Amygdala (tissue), 56 donors: ENCODE measurements around the gene ARL15.
"Not testable (repeated sequence)": the region's sequence is repeated elsewhere in the genome, so short reads cannot be mapped to it uniquely, and the experiment has no call there.

Experiments
- DNase-seq, 56 donors: peaks; one replicate each; lab custom pipeline; 2025; lab: John Stamatoyannopoulos, UW

ARL15 gene

DNA sequence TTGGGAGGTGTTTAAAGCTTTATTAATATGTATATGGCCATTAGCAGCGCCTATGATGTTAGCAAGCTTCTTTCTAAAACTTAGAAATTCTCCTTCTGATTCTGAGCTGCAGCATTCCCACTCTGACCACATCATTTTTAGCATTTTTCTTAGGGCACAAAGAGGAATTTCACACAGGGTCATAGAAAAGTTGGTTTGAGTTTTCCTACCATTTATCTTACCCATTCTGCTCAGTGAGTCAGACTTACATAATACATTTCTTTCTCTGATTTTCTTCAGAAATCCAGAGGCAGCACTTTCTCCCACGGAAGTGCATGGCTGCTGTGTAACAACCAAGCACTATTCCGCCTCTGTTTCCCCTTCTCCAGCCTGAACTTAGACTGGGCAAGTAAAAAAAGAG lies 246.6 kb downstream of the ARL15 start:
- no peak for DNase-seq

DNA sequence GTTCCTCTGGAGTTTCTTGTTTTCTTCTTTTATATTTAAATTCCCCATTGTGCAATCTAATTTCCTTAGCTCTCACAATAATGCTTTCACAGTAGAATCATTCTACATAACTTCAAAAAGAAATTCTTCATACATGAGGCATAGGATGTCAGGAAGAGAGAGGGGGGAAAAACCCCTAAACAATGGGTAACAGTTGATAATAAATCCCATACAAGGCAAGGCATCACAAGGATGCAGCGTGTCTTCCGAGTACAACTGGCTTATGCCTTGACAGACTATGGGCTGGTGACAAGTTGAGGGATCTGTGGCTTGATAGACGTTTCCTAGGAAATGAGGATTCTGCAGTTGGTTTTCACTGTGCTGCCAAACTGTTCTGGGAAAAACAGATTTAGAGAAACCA lies 247.4 kb downstream of the ARL15 start:
- DNase-seq: no peak

DNA sequence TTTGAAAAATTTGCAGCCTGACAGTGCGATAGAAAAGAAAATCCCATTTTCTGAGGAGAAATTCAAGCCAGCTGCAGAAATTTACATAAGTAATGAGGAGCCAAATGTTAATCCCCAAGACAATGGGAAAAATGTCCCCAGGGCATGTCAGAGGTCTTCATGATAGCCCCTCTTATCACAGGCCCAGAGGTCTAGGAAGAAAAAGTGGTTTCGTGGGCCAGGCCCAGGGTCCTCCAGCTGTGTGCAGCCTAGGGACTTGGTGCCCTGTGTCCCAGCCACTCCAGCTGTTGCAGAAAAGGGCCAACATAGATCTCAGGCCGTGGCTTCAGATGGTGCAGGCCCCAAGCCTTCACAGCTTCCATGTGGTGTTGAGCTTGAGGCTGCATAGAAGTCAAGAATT lies 249.5 kb downstream of the ARL15 start:
- DNase-seq: not testable (repeated sequence)

DNA sequence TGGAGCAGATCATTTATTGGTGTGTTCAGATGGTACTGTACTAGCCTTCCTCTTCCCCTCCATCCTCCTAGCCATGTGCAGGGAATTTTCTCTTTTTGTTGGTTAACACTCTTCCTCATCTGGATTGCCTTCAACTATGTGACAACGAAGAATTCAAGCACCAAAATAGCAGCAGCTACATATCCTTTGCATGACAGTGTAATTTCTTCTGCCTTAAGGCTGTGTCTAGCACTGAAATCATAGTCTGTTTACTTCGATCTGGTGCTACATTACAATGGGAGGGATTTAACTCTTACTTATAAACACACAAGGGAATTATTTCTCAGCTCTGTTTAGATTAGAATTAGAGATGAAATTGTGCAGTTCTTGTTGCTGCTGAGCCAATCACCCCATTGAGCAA lies 260.4 kb downstream of the ARL15 start:
- DNase-seq: no peak

DNA sequence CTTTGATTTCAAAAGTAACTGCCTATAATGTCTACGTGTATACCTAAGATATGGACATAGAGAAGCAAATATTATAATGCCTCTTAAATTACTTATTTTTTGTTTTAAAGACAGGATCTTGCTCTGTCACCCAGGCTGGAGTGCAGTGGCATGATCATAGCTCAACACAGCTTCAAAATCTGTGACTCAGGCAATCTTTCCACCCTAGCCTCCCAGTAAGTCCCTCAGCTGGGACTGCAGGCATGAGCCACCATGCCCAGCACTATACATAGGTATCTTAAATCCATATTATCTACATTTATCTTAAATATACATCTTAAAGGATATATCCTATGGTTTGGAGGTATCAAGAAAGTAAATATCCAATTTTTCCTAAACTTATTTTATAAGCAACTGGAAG lies 261.2 kb downstream of the ARL15 start:
- DNase-seq: no peak

DNA sequence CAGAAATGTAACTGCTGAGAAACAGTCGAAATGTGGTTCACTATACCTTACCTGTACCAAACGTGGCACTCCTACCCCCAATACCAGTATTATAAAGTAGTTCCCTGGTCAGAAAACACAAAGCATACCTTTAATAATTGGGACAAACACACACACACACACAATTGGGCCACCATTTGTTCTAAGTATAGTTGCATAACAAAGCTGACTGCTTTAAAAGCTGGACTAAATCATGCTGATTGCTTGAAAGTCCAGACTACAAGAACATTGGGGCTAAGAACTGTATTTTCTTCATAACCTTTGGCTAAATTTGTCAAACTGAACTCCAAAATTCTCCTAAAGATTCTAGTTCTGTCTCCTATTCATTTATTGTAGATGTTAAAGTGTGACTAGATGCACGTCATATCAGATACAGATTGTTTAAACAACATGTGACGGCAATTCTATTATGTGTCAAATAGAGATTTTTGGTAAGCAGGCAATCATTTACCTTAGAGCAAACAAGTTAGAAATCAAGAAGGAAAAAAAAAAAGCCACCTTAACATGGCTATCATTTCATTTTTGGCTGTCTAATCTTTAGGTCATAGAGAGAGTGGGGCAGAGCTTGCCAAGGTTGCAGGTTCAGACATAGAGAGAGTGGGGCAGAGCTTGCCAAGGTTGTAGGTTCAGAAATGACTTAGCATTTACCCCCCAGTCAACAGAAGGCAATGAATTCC lies 265.1 kb downstream of the ARL15 start:
- no peak for DNase-seq

DNA sequence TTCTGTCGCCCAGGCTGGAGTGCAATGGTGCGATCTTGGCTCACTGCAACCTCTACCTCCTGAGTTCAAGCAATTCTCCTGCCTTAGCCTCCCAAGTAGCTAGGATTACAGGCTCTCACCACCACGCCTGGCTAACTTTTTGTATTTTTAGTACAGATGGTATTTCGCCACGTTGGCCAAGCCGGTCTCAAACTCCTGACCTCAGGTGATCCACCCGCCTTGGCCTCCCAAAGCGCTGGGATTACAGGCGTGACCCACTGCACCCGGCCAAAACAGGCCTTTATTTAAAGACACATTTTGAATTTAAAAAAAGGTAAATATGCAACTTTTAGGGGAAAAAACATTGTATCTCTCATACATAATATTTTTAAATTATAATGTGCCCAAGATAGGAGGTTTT lies 266.1 kb downstream of the ARL15 start:
- not testable (repeated sequence) for DNase-seq

DNA sequence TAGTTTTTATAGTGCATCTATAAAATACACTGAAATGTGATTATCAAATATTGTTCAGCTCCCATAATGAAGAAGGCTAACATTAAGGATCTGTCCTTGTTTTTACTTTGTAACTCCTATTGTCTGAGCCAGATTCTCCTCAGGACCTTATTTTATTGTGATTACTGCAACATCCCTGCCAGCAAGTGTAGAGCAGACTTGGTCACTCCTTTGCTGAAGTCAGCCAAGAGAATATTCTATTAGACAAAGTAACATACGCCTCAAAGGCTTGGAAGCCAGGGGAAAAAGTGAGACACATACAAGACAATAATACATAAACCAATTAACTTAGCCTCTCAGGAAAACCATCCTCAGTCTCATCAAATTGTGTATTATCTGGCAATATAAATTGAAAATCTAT lies 269.6 kb downstream of the ARL15 start:
- no peak for DNase-seq

DNA sequence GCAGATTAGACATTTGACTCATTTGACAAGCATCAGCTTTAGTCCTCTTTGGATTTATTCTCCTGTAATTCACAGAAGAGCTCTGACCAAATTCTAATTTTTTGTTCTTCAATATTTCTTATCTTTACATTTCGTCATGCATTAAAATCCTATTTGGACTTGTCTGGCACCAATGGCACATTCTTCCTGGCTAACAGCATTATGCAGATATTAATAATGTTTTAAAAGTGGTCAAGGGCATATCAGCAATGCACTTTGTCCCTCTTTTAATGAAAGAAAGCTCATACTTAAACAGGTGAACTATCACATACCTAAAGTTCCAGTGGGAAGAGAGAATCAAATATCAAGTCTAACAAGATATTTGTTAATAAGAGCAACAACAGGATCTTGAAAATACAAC lies 270.4 kb downstream of the ARL15 start:
- no peak for DNase-seq

DNA sequence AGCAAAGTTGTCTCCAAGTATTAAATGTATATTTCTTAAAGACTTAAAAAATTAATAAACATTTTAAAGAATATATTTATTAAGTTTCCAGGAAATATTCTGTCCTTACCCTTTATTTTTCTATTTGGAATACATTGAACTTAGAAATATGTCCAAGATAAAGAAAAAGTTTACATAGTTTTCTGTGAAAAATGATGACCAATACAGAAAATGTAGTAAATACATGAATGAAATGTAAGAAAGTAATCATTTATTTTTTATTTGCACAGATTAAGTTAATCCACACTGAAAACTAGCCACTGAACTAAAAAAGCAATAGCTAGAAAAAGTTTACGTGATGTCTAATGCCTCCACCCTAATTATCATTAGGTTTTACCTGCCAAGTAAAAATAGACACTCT lies 273.2 kb downstream of the ARL15 start:
- no peak for DNase-seq

DNA sequence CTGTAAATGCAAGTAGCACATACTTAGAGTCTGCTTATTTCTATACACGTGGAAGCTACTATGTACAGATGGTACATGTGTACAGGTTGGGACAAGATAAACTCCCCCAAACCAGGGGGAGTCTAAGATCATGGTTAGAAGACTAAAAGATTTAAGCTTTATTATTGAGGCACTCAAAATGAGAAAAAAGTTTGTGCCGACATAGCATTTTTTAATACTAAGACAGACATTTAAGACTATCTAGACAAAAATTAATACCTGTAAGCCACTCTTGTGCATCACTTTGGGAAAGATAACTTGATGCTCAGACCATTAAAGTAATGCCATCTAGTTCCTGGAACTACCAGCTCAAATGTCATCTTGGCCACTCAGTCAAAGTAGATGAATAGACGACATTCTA lies 279.4 kb downstream of the ARL15 start:
- DNase-seq: no peak

DNA sequence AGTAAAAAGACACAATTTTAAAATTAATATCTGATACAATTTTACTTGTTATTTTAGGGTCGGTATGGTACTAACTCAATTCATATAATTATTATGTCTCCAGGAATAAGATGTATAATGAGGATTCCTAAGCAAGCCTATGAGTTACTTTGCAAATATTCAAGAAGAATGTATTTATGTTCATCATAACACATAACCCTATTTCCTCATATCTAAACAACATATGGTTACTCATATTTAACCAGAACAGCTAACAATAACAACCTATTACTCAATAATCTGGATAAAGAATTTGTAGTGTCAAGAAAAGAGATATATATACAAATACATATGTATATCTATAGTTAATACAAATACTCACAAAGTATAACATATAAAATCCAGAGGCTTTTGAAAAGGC lies 285.9 kb downstream of the ARL15 start:
- DNase-seq: no peak

DNA sequence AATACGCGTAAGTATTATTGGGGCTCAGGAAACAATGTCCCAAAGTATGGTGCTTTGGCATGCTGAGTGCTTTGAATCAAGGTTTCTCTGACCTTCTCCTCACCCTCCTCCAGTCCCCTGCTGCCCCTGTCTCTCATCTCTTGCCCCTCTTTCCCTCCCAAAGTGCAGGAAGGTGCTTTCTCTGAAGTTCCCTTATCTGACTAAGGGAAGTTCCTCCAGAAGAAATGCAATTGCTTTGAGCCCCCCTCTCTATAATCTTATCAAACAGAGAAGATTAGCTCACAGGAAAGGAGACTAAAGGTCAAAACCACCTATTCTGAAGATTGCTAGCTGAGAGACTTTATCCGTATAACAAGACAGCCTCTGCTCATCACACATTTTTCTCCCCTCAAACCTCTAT lies 288.1 kb downstream of the ARL15 start:
- DNase-seq: no peak

DNA sequence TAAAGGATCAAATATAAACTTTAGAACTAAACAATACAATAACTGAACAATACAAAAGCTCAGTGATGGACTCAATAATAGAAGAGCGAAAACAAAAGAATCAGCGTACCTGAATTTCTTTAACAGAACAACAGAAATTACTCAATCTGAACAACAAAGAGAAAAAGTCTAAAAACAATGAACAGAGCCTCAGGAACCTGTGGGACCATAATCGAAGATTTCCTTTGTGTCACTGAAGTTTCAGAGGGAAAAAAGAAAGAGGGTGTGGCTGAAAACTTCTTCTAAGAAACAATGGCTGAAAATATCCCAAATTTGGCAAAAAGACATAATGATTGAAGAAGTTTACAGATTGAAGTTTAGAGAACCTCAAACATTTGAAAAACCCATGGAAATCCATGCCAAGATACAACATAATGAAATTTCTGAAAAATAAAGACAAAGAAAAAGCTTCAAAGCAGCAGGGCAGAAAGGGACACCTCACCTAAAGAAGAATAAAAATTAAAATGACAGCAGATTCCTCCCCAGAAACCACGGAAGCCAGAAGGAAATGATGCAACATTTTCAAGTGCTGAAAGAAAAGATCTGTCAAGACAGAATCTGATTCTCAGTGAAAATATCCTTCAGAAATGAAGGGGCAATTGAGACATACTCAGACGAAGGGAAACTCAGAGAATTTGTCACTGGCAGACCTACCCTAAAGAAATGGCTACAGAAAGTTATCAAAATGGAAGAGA lies 288.8 kb downstream of the ARL15 start:
- no peak for DNase-seq

DNA sequence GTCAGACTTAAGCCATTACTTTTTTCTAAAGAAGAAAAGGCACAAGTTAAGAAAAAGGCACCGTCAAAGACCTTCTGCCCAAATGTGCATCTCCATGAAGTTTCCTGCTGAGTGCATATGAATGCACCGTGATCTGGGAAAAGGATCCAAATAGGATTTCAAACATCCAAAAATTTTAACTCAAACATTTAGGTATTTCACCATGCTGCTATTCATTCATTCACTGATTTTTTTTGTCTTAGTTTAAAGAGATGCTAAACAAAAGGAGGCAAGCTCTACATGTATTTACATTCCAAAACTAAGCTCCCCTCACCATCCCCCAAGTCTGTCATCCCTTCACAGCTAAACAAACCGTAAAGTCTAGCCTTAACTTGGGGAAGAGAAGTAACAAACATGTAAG lies 291.9 kb downstream of the ARL15 start:
- DNase-seq: no peak

DNA sequence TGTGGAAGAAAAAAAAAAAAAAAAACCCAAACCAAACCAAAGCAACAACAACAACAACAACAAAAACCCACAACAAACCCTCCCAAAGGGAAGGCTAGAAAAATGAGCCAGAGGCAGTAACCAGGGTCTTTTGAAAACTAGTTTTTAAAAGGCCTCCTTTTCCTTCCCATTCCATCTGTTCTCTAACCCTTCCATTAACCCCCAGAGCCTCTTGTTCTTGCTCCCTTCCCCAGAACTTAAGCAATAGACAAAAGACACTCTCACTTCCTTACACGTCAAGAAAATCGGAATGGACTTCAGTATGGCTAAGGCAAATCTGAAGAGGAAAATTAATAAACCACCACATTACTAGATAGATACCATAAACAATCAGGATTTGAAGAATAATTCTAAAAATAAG lies 292.8 kb downstream of the ARL15 start:
- DNase-seq: no peak

DNA sequence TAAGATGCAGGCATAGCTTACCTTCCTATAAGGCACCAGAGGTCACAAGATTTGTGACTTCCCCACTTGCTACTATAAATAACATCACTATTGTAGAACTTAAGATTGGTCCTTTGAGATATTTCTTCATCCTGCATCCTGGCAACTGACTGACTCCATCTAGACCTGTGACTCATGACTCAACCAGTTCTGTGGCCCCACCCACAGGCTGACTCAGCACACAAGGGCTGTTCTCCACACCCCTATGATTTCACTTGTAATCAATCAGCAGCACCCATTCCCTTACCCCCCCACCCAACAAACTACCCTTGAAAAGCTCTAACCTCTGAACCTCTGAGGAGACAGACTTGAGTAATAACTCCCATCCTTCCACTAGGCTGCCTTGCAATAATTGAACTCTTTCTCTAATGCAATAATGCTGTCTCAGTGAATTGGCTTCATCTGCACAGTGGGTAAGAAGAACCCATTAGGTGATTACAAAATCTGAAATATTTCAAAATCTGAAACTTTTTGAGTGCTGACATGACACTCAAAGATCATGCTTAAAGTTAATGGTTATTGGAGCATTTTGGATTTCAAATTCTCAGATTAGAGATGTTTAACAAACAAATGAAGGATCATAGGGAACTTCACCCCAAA lies 296.7 kb downstream of the ARL15 start:
- no peak for DNase-seq

DNA sequence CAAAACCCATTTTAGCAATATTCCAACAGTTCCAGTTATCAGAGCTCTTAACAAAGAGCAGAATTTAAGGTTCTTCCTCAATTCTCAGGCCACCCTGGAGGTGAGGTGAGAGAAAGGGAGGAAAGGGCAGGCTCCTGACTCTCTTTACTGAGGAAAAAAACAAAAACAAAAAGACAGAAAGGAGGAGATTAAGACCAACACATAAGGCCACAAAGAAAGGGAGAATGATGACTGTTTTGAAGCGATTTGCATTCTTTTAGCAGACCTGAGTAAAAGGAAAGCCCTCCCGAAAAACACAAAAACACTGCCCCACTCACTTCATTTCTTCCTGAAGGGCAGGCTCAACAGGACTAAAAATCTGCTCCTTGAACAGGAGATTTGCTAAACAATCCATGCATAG lies 300.5 kb downstream of the ARL15 start:
- no peak for DNase-seq

DNA sequence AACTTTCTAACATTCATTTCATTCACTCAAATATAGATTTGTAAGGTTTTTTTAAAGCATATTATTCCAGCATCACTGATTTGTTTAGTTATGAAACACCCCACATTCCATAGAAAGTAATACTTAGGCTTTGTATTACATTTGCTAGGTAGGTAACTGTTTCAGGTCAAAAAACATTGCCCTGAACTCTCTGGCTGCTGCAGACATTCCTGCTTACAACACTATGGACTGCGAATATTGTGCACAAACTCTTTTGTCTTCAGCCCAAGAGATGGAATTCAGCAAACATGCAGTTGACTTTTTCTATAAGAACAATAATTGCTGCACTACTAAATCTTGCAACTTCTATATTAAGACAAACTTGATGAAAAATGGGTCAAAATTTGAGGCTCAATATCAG lies 301.0 kb downstream of the ARL15 start:
- DNase-seq: no peak

DNA sequence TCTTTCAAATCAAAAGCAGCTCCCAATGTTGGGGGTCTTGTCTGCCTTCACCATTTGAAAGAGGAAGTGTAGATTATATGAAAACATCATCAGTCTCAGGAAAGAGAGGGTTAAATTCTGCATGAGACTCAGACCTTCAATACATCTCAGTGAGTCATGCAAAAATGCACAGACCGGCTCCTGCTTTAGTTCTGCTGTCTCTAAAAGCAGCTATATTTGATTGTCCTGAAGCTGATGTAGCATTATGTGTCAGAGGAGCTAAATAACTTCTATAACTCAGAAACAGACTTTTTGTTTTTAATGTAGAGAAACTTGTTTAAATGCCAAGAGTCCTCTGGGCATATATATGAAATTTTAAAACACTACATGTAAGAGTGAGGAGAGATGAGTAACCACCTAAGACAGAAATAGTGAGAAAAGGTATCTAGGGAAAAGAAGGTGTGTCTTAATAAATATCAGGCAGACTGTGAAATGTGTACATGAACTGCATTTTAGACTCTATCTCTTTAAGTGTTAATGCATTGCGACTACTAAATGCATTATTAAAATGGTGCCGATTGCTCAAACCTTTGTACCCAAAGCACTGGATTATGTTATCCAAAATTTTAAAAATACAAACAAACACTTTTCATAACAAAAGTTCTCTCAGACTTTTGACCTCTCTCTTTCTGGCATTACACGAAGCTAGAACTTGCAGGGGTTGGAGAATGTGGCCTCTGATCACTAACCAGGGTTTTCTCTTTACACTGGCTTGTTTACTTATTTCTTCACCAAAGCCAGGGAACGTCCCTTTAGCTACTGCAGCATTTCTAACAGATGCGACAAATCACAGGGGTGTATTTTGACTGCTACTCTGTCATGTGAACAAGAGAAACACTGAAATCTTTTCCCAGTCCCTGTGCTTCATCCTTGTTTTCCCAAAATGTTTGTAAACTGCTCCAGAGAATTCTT lies 302.3 kb downstream of the ARL15 start:
- DNase-seq: no peak

DNA sequence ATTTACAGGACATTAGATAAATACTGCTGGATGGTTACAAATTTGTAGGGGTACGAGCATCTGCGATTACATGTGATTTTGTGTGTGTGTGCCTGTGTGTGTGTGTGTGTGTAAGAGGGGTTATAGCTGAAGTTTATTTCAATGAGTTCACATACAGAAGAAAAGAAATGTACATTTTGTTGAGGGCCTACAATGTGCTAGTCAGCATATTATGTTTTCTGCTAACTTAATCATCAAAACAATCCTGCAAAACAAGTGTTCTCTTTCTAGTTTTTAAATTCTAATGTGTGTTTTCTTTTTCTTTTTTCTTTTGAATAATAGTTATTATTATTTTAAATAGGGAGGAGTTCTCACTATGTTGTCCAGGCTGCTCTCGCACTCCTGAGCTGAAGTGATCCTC lies 305.7 kb downstream of the ARL15 start:
- no peak for DNase-seq
